AG04449 (cell line): Measurements from ENCODE around the gene CCDC80.

Source experiments
- CTCF ChIA-PET: fragments of 350-600 bp; formaldehyde crosslinking; extraction: SDS; loops from one replicate; lab custom pipeline; 2021; ENCODE audit warnings: antibody characterized with exemption; lab: Yijun Ruan, JAX
- POLR2A ChIA-PET: fragments of 400-600, 350-600 bp; formaldehyde crosslinking; extraction: SDS; loops from one replicate; lab custom pipeline; 2020; ENCODE audit warnings: antibody characterized with exemption, inconsistent platforms; lab: Yijun Ruan, JAX
- DNase-seq: peaks from one replicate; pipeline ENCODE4 v3.0.0-alpha.2; 2010; ENCODE audit warnings: low read depth, low spot score
- H3K4me3 ChIP-seq: 2 replicates; pipeline ENCODE4 v1.5.1; 2011; ENCODE audit warnings: low read depth, mild to moderate bottlenecking, control low read depth, low read length
- TF ChIP-seq, protein P1 (sequence below): IDR thresholded peaks from one replicate; pipeline ENCODE4 v1.5.1; 2011; ENCODE audit warnings: mild to moderate bottlenecking, moderate library complexity, low read length, control low read depth, inconsistent platforms; ENCODE audit not compliant: insufficient read depth; ENCODE audit errors: missing control alignments

Gene CCDC80

GRCh38 chr3:112605285-112605684, 35.7 kb downstream of the CCDC80 start:
- DNase-seq = peak; percentile 97
- POLR2A ChIA-PET = interaction anchor here (1.3 to 1.9 kb wide), 2 partner anchors 32 to 37 kb away, joined by 5 to 8 read pairs; no protein-coding TSS in a partner anchor
- no peak overlapping the region for H3K4me3 ChIP-seq
- TF ChIP-seq, protein P1, sequence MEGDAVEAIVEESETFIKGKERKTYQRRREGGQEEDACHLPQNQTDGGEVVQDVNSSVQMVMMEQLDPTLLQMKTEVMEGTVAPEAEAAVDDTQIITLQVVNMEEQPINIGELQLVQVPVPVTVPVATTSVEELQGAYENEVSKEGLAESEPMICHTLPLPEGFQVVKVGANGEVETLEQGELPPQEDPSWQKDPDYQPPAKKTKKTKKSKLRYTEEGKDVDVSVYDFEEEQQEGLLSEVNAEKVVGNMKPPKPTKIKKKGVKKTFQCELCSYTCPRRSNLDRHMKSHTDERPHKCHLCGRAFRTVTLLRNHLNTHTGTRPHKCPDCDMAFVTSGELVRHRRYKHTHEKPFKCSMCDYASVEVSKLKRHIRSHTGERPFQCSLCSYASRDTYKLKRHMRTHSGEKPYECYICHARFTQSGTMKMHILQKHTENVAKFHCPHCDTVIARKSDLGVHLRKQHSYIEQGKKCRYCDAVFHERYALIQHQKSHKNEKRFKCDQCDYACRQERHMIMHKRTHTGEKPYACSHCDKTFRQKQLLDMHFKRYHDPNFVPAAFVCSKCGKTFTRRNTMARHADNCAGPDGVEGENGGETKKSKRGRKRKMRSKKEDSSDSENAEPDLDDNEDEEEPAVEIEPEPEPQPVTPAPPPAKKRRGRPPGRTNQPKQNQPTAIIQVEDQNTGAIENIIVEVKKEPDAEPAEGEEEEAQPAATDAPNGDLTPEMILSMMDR = no peak
- CTCF ChIA-PET = interaction anchor here (0.7 to 2.0 kb wide), 4 partner anchors 9 to 312 kb away, joined by 3 to 6 read pairs (median 4); partner anchors contain the start of gene SLC9C1

DNA sequence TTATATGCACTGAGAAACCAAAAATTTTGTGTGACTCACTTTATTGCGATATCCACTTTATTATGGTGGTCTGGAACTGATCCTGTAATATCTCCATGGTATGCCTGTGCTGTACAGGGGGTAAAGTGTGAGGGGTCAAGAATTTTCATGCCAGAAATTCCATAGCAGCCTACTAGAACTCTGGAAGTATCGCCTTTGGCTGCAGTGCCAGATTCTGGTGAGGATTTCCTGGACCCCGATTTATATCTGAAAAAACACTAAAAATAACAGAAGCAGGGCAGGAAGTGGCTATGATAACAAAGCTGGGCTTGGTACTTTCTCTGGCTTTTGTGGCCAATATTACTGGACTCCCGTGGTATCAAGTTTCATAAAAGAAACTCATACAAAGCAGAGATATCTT, 36.4 kb downstream of the CCDC80 start:
- CTCF ChIA-PET = interaction anchor here (2.0 kb wide), 1 partner anchor 209 kb away, joined by 6 read pairs; no protein-coding TSS in a partner anchor
- POLR2A ChIA-PET = interaction anchor here (1.3 to 1.9 kb wide), 2 partner anchors 32 to 38 kb away, joined by 5 to 8 read pairs; no protein-coding TSS in a partner anchor
- TF ChIP-seq, protein P1 = no peak
- DNase-seq = peak; percentile 86
- no peak overlapping the region for H3K4me3 ChIP-seq

DNA sequence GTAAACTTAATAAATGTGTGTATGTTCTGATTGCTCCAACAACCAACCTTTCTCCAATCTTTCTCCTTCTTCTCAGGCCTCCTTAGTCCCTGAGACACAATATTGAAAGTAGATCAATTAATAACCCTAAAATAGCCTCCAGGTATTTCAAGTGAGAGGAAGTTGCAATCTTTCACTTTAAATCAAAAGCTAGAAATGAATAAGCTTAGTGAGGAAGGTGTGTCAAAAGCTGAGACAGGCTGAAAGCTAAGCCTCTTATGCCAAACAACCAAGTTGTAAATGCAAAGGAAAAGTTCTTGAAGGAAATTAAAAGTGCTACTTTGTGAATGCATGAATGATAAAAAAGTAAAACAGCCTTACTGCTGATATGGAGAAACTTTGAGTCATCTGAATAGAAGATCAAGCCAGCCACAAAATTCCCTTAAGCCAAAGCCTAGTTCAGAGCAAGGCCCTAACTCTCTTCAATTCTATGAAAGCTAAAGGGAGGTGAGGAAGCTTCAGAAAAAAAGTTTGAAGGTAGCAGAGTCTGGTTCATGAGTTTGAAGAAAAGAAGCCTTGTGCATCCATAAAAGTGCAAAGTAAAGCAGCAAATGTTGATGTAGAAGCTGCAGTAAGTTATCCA, 38.6 kb downstream of the CCDC80 start:
- DNase-seq = no peak
- no peak overlapping the region for H3K4me3 ChIP-seq
- POLR2A ChIA-PET = no interaction called here
- CTCF ChIA-PET = interaction anchor here (1.0 to 5.1 kb wide), 2 partner anchors 16 to 20 kb away, joined by 3 to 36 read pairs; no protein-coding TSS in a partner anchor
- TF ChIP-seq, protein P1 = no peak

GRCh38 chr3:112598731-112599130, 42.2 kb downstream of the CCDC80 start:
- POLR2A ChIA-PET = no interaction called here
- CTCF ChIA-PET = interaction anchor here (5.1 kb wide), 1 partner anchor 16 kb away, joined by 36 read pairs; no protein-coding TSS in a partner anchor
- no peak overlapping the region for H3K4me3 ChIP-seq
- TF ChIP-seq, protein P1 = no peak
- no peak for DNase-seq

- H3K4me3 ChIP-seq = no peak overlapping the region
- no peak for DNase-seq
- ChIA-PET CTCF (interaction anchor here (2.8 kb wide), 1 partner anchor 15 kb away, joined by 16 read pairs; no protein-coding TSS in a partner anchor), POLR2A (no interaction called here)
- TF ChIP-seq, protein P1 = no peak
These were observed 43.0 kb downstream of the CCDC80 start for GRCh38 chr3:112597945-112598344.

GRCh38 chr3:112594856-112595255, 46.1 kb downstream of the CCDC80 start:
- CTCF ChIA-PET = interaction anchor here (0.7 to 1.6 kb wide), 3 partner anchors 8 to 12 kb away, joined by 3 to 4 read pairs (median 3); no protein-coding TSS in a partner anchor
- TF ChIP-seq, protein P1 = no peak
- no peak for DNase-seq
- H3K4me3 ChIP-seq = no peak overlapping the region
- POLR2A ChIA-PET = no interaction called here
